ENCODE measurements around the gene KIAA1958. TPM values are rescaled to one million over a fixed set of nuclear protein-coding genes. Genes with fewer than 3 reads are reported as not detected.
A peak's percentile ranks its signal among the peaks of the same experiment; 100 is the strongest.
"Not testable (repeated sequence)": the region's sequence is repeated elsewhere in the genome, so short reads cannot be mapped to it uniquely, and the experiment has no call there.

Gene KIAA1958
- polyA plus RNA-seq, 1 donor = 18.2 TPM

DNA sequence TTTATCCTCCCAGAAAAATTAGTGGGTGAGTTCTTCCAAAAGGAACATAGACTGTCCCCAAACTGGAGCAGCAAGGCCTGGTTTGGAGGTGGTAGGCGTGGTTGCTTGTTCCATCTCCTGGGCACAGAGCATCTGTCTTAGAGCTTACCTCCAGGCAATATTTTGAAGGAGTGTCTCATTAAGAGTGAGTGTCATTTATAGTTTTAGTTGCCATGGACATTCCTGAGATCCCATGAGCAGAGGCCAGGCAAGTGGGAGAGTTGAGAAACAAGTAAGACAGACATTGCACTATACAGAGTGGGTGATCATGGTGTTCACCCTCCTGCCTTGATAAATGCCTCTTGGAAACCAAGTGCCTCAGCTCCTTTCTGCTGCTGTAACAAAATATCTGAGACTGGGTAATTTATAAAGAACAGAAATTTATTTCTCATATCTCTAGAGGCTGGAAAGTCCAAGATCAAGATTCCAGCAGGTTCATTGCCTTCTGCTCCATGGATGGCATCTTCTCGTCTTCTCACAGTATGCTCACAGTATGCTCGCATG is 68.5 kb downstream of the KIAA1958 start:
- DNase-seq = no peak

DNA sequence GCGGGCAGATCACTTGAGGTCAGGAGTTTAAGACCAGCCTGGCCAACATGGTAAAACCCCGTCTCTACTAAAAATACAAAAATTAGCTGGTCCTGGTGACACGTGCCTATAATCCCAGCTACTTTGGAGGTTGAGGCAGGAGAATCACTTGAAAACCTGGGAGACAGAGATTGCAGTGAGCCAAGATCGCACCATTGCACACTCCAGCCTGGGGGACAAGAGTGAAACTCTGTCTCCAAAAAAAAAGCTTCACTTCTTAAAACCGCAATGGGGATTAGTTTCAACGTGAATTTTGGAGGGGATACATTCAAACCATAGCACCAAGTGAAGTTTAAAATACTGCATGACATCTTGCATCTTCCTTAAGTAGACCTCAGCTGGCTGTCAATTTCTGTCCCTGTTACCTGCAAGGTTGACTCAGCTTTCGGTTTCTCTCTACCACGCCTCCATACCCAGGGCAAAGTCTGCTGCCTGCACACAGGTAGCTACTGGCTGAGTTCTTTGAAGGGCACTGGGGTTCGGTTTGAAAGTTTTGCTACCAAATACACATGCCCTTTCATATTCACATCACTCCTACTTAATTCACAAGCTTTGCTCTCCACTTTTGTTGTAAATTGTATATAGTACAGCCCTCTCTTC is 69.3 kb downstream of the KIAA1958 start:
- no peak for DNase-seq

DNA sequence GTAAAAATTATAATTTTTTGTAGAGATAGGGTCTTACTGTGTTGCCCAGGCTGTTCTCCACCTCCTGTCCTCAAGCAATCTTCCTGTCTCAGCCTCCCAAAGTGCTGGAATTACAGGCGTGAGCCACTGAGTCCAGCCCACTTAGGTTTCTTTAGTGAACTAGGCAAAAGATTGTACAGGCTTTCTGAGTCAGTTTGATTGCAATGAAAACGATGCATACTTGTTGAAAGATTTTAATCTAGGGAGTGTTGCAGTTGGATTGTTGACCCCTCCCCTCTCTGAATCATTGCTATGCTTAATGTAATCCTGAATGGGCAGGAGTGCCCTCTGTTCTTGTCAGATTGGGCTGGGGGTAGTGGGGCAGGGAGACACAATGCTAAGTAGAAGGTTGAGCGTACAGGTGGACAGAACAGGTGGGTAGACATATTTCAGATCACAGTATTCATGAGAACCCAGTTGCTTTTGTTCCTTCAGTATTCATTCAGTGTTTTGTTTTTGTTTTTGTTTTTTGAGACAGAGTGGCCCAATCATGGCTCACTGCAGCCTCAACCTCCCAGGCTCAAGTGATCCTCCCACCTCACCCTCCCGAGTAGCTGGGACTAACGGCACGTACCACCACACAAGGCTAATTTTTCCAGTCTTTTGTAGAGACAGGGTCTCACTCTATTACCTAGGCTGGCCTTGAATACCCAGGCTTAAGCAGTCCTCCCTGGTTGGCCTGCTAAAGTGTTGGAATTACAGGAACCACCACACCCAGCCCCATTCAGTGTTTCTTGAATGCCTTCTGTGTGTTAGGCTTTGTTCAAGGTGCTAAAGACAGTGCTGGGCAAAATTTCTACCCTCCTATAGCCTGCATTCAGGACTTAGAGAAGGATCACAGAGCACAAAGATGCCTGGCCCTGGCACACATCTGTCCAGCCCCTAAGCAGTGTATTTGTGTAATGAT is 70.1 kb downstream of the KIAA1958 start:
- no peak for DNase-seq

DNA sequence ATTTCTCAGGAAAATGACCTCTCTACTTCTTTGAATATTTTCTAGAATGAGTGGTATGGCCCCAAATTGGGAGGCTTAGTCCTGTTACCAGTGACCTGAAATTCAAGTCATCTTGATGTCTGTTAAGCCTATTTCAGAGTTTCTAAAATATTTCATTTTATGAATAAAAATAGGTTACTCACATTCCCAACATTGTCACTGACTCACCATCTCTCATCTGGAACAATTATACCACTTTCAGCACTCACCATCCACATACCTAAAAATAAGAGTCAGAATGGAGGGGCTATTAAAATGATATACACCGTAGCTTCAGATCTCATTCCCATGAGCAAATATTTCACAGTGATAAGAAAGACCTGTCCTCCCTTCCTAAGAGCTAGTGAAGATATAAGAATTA is 71.8 kb downstream of the KIAA1958 start:
- no peak for DNase-seq

DNA sequence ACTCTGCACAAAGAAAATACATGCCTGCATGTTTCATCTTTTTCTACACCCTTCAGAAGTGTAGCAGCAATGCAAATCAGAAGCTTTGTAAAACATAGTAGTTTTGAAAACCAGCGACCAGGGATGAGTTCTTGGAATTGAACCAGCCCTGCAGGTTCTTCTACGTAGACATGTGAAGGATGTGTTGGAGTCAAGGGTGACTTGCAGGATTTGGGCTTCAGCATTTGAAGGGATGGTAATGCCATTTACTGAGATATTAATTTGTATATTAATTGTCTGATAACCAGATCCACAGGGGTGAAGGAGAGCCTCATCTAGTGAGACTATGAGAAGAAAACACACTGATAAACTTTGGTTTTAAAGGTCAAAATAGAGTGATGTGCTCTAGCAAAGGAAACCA is 72.4 kb downstream of the KIAA1958 start:
- DNase-seq = no peak

DNA sequence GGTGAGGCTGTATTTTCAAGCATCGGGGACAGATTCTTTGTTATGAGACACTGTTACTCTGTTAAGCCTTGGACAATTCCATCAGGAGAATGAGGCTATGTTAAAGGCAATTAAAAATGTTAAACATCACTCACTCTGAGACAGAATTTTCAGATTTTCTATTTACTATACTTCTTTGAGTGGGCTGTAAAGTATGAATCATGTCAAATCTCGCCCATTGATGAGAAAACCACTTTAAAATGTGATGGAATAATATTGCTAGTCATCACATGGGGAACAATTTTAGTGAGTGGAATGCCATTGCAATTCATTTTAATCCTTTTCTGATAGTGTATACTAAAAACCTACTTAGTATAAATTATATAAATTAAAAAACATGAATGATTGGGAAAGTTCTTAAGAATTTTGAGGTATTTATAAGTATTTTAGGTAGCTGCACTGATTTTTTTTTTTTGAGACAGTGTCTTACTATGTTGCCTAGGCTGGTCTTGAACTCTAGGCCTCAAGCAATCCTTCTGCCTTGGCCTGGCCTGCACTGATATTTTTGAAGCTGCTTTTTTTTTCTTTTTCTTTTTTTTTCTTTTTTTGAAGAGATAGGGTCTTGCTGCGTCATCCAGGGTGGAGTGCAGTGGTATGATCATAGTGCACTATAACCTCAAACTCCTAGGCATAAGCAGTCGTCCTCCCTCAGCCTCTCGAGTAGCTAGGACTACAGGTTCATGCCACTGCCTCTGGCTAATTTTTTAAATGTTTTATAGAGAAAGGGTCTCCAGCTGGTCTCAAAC is 73.2 kb downstream of the KIAA1958 start:
- no peak for DNase-seq

DNA sequence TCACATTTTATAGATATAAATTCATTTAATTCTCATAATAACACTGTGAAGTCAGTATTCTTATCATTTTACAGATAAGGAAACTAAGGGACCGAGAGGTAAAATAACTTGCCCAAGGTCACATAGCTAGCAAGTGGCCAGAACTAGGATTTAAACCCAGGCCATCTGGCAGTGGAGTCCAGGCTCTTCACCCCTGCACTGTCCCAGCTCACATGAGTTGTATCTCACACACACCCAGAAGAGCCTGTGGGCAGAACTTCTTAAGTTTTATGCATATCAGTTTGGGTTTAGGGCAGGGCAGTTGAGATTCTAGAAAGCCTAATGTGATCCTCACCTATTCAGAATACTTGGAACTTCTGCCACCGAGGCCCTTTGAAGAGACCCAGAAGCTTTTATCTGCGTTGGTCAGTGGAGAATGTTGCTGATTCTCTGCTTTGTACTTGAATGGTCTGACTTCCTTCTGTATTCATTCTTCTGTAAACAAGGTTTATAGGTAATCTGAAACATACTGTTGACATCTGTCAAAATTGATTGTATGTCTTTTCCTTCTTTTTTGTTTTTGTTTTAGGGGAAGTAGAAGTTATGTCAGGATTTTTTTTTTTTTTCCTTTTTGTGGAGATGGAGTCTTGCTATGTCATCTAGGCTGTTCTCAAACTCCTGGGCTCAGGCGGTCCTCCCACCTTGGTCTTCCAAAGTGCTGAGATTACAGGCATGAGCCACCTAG is 75.8 kb downstream of the KIAA1958 start:
- DNase-seq = no peak

DNA sequence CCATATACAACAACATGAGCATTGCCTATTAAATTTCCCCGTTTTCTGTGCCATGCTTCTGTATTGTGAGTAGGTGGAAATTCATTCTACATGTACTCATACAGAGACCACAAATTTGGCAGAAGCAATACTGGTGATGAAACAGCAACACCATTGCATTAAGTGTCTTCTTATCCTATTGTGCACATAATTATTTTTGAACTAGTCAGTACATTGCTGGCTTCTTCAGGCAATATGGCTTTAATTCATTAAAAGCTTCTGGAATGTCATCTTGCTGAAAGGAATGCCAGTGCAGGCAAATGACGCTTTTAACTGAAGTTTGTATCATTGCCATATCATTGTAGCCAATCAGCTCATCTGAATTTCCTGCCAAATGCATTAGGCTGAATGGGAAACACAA is 82.6 kb downstream of the KIAA1958 start:
- no peak for DNase-seq

DNA sequence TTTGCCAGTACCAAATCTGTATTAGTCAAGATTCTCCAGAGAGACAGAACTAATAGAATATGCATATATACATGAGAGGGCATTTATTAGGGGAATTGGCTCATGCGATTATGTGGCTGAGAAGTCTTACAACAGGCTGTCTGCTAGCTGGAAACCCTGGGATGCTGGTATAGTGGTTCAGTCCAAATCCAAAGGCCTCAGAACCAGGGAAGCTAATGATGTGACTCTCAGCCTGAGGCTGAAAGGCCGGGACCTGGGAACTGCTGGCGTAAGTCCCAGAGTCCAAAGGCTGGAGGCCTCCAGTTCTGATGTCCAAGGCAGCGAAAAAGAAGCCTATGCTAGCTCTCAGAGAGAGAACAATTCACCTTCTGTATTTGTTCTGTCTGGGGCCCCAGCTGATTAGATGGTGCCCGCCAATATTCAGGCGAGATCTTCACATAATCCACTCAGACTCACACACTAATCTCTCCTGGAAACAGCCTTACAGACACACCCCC is 84.1 kb downstream of the KIAA1958 start:
- DNase-seq = no peak

DNA sequence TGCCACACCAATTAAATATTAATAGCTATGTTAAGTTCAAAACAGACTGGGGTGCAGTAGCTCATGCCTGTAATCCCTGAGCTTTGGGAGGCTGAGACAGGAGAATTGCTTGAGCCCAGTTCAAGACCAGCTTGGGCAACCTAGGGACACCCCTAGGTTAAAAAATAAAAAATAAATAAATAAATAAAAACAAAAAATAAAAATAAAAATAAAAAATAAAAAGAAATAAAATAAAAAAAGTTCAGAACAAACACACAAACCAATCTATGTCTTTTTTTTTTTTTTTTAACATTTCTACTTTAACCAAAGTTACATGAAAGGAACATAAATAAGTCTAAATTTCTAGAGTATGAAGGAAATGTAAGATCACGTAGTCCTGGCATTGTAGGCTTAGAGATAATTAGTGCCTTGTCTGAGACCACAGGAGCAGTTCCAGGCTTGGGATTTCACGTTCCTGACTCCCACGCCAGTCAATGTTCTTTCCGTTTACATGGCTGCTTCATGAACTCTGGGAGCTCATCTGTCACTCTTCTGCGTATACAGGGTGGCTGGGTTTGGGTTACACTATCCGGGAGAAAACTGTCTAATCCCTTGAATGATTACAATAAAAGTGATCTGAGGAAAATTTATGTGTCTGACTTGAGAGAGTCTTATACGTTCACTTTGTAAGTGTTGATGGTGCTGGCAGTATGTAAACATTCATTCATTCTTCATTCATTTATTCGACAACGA is 85.2 kb downstream of the KIAA1958 start:
- peak; percentile 61 for DNase-seq

DNA sequence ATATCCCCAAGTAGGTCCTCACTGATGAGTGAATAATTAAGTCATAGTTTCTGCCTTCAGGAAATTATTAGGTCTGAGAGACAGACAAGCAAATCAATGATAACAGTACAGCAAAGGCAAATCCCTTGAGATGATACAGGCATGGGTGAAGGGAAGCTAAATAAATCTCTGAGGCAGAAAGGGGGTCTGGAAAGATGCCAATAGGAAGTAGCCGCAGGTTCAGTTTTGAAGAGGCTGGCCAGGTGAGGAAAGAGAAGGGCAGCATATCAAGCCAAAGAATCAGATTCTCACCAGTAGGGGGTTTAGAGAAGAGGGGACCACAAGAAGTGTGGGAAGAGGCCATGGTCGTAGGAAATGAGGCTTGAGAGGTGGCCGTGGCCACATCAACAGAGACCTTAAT is 85.8 kb downstream of the KIAA1958 start:
- DNase-seq = no peak

DNA sequence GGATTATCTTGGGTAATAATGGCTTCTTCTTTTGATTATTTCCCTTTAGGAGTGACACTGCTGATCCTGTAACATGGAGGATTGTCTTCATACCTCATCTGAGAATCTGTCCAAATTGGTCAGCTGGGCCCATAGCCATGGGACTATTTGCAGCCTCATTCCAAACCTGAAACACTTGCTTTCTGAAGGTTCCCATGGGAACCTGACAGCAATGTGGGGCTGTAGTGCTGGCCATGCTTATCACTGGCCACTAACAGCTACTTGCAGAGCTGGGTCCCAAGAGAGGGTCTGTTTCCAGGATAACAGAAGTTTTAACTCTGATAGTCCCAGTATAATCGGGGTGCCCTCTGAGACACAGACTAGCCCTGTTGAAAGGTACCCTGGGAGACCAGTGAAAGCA is 87.4 kb downstream of the KIAA1958 start:
- no peak for DNase-seq

DNA sequence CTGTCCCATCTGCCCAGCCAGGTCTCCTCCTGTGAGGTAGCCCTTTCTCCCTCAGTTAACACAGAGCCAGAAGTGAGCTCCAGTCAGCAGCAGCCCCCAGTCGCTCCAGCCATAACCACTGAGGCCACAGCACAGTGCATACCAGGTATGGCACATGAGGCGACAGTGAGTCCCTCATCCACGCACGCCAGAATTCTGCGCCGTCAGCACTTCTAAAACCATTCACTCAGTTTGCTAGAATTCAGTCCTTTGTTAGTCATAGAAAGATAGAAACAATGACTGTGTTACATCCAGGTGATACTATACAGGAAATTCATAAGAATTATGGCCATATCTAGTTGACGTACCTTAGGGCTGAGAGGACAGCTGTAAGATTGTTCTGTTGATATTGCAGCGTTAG is 88.5 kb downstream of the KIAA1958 start:
- DNase-seq = no peak

DNA sequence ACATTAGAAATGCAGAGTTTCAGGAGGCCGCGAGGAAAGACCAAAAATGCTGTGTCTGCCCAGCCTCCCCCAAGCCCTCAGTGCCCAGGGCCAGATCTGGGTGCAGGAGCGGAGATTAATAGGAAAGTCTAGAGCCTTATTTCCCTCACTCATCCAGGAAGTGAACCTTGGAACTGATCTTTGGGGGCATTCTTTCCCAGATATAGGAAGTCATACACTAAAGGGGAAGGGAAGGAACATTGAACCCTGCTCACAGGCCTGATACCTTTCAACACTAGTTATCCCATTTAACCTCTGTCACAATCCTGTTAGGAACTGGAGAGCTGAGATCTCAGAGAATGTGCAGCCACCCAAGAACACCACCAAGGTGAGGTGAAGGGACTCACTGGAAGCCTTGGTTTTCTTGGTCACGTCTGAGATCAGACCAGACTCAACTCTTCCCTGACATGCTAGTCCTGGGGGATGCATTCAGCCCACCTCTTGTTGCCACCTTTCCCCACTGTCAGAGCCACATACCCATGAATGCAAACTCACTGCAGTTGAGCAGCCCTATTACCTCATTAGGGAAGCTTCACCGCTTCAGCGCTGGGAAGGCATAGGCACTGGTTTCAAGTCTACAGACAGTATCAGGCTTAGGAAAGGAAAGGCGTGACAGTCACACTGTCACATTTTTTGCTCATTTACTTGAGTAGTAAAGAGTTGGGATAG is 95.0 kb downstream of the KIAA1958 start:
- no peak for DNase-seq

DNA sequence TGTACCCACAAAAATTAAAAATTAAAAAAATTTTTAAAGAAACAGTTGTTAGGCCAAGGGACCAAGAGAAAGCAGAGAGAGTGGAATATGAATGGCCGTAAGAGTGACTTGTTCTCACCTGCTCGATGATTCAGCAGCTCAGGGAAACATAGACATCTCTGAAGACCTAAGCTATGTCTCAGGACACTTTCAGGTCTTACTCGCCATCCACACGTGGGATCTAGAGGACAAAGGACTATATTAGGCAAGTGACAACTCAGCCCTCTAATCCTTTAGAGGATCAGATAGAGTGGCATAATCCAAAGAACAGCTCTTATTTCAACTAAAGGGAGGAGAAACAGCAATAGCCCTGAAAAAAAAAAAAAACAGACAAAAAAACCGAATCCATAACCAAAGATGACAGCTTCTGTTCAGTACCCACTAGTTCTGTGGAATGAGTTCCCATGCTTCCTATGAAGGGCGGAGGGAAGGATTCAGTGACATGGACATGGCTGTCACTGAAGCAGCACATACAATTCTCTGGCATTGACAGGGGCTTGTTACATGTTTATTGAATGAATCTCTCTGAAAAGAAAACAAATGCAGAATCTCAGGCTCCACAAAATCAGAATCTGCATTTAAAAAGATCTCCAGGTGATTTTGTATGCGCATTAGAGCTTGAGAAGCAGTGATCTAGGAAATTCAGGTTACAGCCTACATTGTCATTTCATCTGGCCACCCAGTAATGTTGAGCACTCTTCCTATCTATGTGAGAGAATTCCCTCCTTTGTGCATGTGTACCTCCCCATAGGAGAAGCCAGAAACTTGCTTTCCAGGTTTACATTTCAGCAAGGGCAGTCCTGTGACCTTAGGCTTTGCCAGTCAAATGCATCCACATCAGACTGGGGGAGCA is 96.0 kb downstream of the KIAA1958 start:
- DNase-seq = no peak

DNA sequence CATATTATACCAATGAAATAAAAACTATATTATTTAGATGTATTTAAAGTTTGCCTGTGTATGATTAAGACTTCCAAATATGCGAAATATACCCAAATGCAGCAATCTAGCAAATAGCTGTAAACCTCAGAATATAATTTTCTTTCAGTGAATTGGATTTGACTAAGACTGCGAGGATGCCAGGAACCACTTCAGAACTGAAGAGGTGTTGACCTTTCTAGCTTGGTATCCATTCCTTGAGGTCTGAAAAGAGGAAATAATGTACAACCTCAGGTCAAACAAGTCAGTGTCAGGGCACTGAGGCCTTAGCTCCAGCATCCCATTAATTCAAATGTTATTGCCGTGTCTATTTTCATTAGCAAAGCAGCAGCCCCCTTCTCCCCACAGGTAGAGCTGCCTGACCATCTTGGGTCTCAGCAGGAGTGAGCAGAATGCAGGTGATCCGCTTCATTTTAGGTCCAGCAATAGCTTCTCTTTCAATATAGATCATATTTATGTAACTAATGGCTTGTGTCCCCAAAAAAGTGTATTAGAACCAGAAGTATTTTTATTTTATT is 100.0 kb downstream of the KIAA1958 start:
- no peak for DNase-seq

DNA sequence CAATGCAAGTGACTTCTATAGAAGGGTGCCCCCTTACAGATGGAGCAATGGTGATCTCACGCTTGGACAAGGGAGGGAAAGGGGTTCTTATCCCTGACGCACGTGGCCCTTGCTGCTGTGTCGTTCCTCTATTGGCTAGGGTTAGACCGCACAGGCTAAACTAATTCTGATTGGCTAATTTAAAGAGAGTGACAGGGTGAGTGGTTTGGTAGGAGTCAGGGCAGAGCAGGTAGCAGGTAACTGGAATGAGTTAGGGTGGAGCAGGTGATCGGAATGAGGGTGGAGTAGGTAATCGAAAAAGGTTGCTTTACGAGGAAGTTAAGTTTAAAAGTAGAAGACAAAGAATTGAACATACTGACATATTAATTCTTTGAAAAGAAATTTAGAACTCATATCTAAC is 105.2 kb downstream of the KIAA1958 start:
- DNase-seq = not testable (repeated sequence)

DNA sequence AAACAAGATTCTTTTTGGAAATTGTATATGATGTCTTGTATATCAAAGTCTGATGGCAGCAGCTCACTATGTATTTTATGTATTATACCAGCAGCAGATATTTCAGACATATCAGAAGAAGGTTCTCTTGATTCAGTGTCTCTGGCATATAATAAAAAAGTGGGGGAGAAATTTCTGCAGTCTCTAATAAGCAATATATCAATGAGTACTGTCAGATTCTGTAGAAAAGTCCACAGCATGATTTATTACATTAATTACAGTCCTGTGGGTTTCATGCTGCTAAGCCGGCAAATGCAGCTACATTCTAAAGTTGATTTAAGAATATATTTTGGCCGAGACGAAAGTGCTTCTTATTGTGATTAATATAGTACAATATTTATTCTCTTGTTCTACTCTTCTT is 113.1 kb downstream of the KIAA1958 start:
- no peak for DNase-seq

DNA sequence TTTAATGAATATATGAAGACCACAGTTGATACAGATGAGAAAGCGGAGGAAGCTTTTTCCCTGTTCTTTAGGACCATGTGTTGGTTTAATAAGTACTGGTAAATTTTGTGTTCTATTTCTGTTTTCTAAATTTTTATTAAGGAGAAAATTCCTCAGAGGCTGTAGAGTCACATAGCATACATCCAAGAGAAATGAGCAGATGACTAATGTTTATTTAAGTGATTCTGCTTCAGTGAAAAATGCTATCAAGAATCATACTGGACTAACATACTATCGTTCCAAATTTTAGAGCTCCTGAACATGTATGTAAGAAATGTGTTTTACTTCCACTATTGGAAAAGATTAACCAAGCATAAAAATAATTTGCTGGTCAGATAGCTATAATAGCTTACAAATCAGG is 115.0 kb downstream of the KIAA1958 start:
- DNase-seq = no peak

Data from left kidney (tissue), 2 donors.